Measurements from ENCODE around the gene USF1. TPM values are rescaled to one million over a fixed set of nuclear protein-coding genes. Genes with fewer than 3 reads are reported as not detected.

The USF1 gene
- polyA plus RNA-seq, 1 donor (not counting 4 experiments of a cell fraction or from before 2014, with no cell fraction given) = 31.6 TPM

GRCh38 chr1:161009602-161010211, 36.1 kb downstream of the USF1 start:
- Histone ChIP-seq H3K27me3 (ENCODE audit: control insufficient read depth, extremely low read depth, insufficient read depth, low read length) (no peaks in the 10 kb centered on the region), H3K4me1 (ENCODE audit: control insufficient read depth, extremely low read depth, insufficient read depth, low read length) (peaks cover 20% of the 10 kb centered on the region), H2AFZ (ENCODE audit: control insufficient read depth, low read length) (no peak overlapping the region), H3K36me3 (ENCODE audit: control insufficient read depth in 2 of 2, extremely low read depth in 1 of 2, insufficient read depth in 2 of 2, low read length in 2 of 2) (peaks cover 11 to 14% of the 10 kb centered on the region in 2 experiments), H3K9ac (ENCODE audit: control insufficient read depth, extremely low read depth, insufficient read depth, low read length) (no peak overlapping the region), H3K79me2 (ENCODE audit: control insufficient read depth, insufficient read depth, low read length) (peaks cover 91% of the 10 kb centered on the region), H3K4me3 (ENCODE audit: control insufficient read depth in 2 of 3, extremely low read depth in 1 of 3, insufficient read depth in 2 of 3, low read depth in 1 of 3, low read length in 3 of 3) (no peak overlapping the region), H4K20me1 (ENCODE audit: control insufficient read depth, extremely low read depth, insufficient read depth, low read length) (peaks cover 13% of the 10 kb centered on the region), H3K27ac (ENCODE audit: control insufficient read depth, insufficient read depth, low read length) (no peak overlapping the region), H3K9me1 (ENCODE audit: control insufficient read depth, extremely low read depth, insufficient read depth, low read length) (peaks cover 8% of the 10 kb centered on the region), H3K4me2 (ENCODE audit: control insufficient read depth, extremely low read depth, insufficient read depth, low read depth, low read length) (no peak overlapping the region), H3K9me3 (ENCODE audit: control insufficient read depth, low read depth, low read length) (no peaks in the 10 kb centered on the region)
- dilution Hi-C loops (cut with MboI; ENCODE audit: extremely low pct_ligation_motif_present, low sequenced_read_pairs) = no loop called here
- TF ChIP-seq CTCF (optimal IDR thresholded peaks at IDR 0.05 in 1 of 3, IDR thresholded peaks at IDR 0.05 in 1 of 3, conservative IDR thresholded peaks at IDR 0.05 in 1 of 3; ENCODE audit: extremely low read depth in 1 of 3, insufficient read depth in 2 of 3, low read length in 3 of 3) = no peak
- TF ChIP-seq EZH2 (IDR thresholded peaks at IDR 0.05; ENCODE audit: low read length) = no peak
- no peak for FAIRE-seq
- DNase-seq (ENCODE audit: low read depth, low spot score) = no peak

GRCh38 chr1:161008869-161009510, 36.8 kb downstream of the USF1 start:
- peaks cover 14% of the 10 kb centered on the region for H3K4me1 ChIP-seq (ENCODE audit: control insufficient read depth, extremely low read depth, insufficient read depth, low read length)
- H4K20me1 ChIP-seq (ENCODE audit: control insufficient read depth, extremely low read depth, insufficient read depth, low read length) = peaks cover 13% of the 10 kb centered on the region
- no peak overlapping the region for H3K27ac ChIP-seq (ENCODE audit: control insufficient read depth, insufficient read depth, low read length)
- DNase-seq (ENCODE audit: low read depth, low spot score) (no peak), FAIRE-seq (no peak)
- H3K4me2 ChIP-seq (ENCODE audit: control insufficient read depth, extremely low read depth, insufficient read depth, low read depth, low read length) = no peak overlapping the region
- TF ChIP-seq EZH2 (IDR thresholded peaks at IDR 0.05; ENCODE audit: low read length) = no peak
- no peak for TF ChIP-seq CTCF (optimal IDR thresholded peaks at IDR 0.05 in 1 of 3, IDR thresholded peaks at IDR 0.05 in 1 of 3, conservative IDR thresholded peaks at IDR 0.05 in 1 of 3; ENCODE audit: extremely low read depth in 1 of 3, insufficient read depth in 2 of 3, low read length in 3 of 3)
- no peak overlapping the region for H2AFZ ChIP-seq (ENCODE audit: control insufficient read depth, low read length)
- H3K9me3 ChIP-seq (ENCODE audit: control insufficient read depth, low read depth, low read length) = no peaks in the 10 kb centered on the region
- H3K4me3 ChIP-seq (ENCODE audit: control insufficient read depth in 2 of 3, extremely low read depth in 1 of 3, insufficient read depth in 2 of 3, low read depth in 1 of 3, low read length in 3 of 3) = no peak overlapping the region
- dilution Hi-C loops (cut with MboI; ENCODE audit: extremely low pct_ligation_motif_present, low sequenced_read_pairs) = no loop called here
- no peak overlapping the region for H3K9ac ChIP-seq (ENCODE audit: control insufficient read depth, extremely low read depth, insufficient read depth, low read length)
- no peaks in the 10 kb centered on the region for H3K27me3 ChIP-seq (ENCODE audit: control insufficient read depth, extremely low read depth, insufficient read depth, low read length)
- H3K36me3 ChIP-seq (ENCODE audit: control insufficient read depth in 2 of 2, extremely low read depth in 1 of 2, insufficient read depth in 2 of 2, low read length in 2 of 2) = peaks cover 11% of the 10 kb centered on the region in 2 experiments
- H3K79me2 ChIP-seq (ENCODE audit: control insufficient read depth, insufficient read depth, low read length) = peaks cover 92% of the 10 kb centered on the region
- peaks cover 8% of the 10 kb centered on the region for H3K9me1 ChIP-seq (ENCODE audit: control insufficient read depth, extremely low read depth, insufficient read depth, low read length)

All from keratinocyte (primary cell).